Esophagus (tissue), 2 donors: ENCODE data around the gene LGI4. TPM values are rescaled to one million over a fixed set of nuclear protein-coding genes. Genes with fewer than 3 reads are reported as not detected.
A peak's percentile ranks its signal among the peaks of the same experiment; 100 is the strongest.
"Not testable (repeated sequence)": the region's sequence is repeated elsewhere in the genome, so short reads cannot be mapped to it uniquely, and the experiment has no call there.

Experiments used
- H3K27ac ChIP-seq, 2 donors: one replicate each; pipeline ENCODE4 v1.5.1; 2013; ENCODE audit warnings: low read depth in 2 of 2, mild to moderate bottlenecking in 2 of 2, inconsistent platforms in 1 of 2, low read length in 1 of 2, moderate library complexity in 1 of 2
- H3K27me3 ChIP-seq, 2 donors: one replicate each; pipeline ENCODE4 v1.6.1; 2013; ENCODE audit warnings: low read length in 2 of 2, control low read depth in 1 of 2, mild to moderate bottlenecking in 1 of 2; ENCODE audit not compliant: insufficient read depth in 2 of 2, control insufficient read depth in 1 of 2
- H3K36me3 ChIP-seq, 2 donors: one replicate each; pipeline ENCODE4 v1.6.1; 2013; ENCODE audit warnings: low read length in 1 of 2; ENCODE audit not compliant: control insufficient read depth in 2 of 2, insufficient read depth in 2 of 2
- H3K4me1 ChIP-seq, 2 donors: one replicate each; pipeline ENCODE4 v1.6.1; 2013; ENCODE audit warnings: low read length in 1 of 2; ENCODE audit not compliant: control insufficient read depth in 2 of 2, insufficient read depth in 2 of 2
- H3K4me3 ChIP-seq, 2 donors: one replicate each; pipeline ENCODE4 v1.5.1; 2013; ENCODE audit warnings: low read length in 2 of 2, mild to moderate bottlenecking in 2 of 2, low read depth in 1 of 2, moderate library complexity in 1 of 2
- H3K9me3 ChIP-seq, 2 donors: one replicate each; pipeline ENCODE4 v1.6.1; 2013; ENCODE audit warnings: mild to moderate bottlenecking in 2 of 2, low read depth in 1 of 2, low read length in 1 of 2, moderate library complexity in 1 of 2; ENCODE audit not compliant: control insufficient read depth in 2 of 2, insufficient read depth in 1 of 2
- WGBS, 2 donors: extraction: QIAGEN DNeasy Blood & Tissue Kit; methylation state at CpG; one replicate each; pipeline ENCODE4 v1.1.7; 2013; 5-methylcytosine and 5-hydroxymethylcytosine counted together
- polyA plus RNA-seq, 2 donors: library from polyadenylated mRNA; stranded (reverse); fragments of 200-250 nt; gene quantifications; one replicate each; pipeline ENCODE4 v1.2.3, GENCODE V29; 2013
- donor health status: healthy with polysubstance abuse.
- donor health status: Bipolar disorder and iron deficiency.

The LGI4 gene
- polyA plus RNA-seq, 2 donors = 6.5 to 10.0 TPM

DNA sequence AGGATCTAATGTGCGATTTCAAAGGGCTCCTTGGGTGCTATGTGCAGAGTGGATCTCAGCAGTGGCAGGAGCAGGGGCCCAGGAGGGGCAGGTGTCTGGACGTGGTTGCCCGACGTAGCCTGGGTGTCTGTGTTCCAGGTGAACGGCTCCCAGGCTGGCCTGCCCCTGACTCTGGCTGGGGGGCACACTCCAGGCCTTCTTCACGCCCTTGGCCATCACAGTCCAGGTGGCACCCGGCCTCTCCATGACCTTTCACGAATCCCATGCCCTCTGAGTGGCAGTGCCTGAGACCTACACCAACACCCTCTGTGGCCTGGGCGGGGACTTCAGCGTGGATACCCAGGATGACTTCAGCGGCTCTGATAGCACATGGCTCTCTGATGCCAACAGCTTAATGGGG lies 30.5 kb downstream of the LGI4 start:
- no peaks in the 10 kb centered on the region for H3K27me3 ChIP-seq
- peaks cover 0 to 2% of the 10 kb centered on the region in 2 donors for H3K9me3 ChIP-seq
- no peak overlapping the region for H3K27ac ChIP-seq
- WGBS, 2 donors = 87 to 88% methylated on average over 11 of the region's 11 CpGs
- peaks cover 0 to 10% of the 10 kb centered on the region in 2 donors for H3K4me1 ChIP-seq
- no peak overlapping the region for H3K4me3 ChIP-seq
- H3K36me3 ChIP-seq = no peaks in the 10 kb centered on the region

GRCh38 chr19:35103614-35104013 lies 31.2 kb downstream of the LGI4 start:
- H3K27me3 ChIP-seq, H3K27ac ChIP-seq, H3K4me3 ChIP-seq, H3K36me3 ChIP-seq, H3K9me3 ChIP-seq: not testable (repeated sequence)
- H3K4me1 ChIP-seq = peaks cover under 1 to 12% of the 10 kb centered on the region in 2 donors
- WGBS, 2 donors = 78% methylated on average over 10 of the region's 10 CpGs

GRCh38 chr19:35101949-35102348 lies 32.9 kb downstream of the LGI4 start:
- H3K27ac ChIP-seq, H3K9me3 ChIP-seq, H3K27me3 ChIP-seq, H3K36me3 ChIP-seq, H3K4me3 ChIP-seq: not testable (repeated sequence)
- H3K4me1 ChIP-seq = peaks cover 3 to 11% of the 10 kb centered on the region in 2 donors
- WGBS, 2 donors = 85 to 88% methylated on average over 10 of the region's 10 CpGs

- Histone ChIP-seq H3K27me3 (no peaks in the 10 kb centered on the region), H3K36me3 (no peaks in the 10 kb centered on the region), H3K4me1 (peaks cover 3 to 15% of the 10 kb centered on the region in 2 donors), H3K9me3 (peaks cover 0 to 2% of the 10 kb centered on the region in 2 donors), H3K4me3 (no peak overlapping the region), H3K27ac (no peak overlapping the region)
- 80% methylated on average over 16 of the region's 16 CpGs for WGBS, 2 donors
Measured at GRCh38 chr19:35100588-35101533, 34.0 kb downstream of the LGI4 start.

DNA sequence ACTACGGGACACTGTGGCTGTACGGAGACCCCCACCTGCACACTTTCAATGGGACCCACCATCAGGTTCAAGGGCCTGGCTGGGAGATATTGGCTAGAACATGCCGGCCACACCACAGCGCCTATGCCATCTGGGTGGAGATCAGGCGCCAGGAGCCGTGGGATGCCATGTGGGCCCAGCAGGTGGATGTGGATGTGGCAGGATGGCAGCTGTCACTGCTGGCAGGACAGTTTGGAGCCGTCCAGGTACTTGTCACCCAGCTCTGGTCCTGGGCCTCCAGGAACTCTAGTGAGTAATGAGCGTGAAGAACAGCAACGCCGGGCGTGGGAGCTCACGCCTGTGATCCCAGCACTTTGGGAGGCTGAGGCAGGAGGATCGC lies 35.0 kb downstream of the LGI4 start:
- WGBS, 2 donors = 94 to 96% methylated on average over 13 of the region's 13 CpGs
- no peak overlapping the region for H3K27ac ChIP-seq

DNA sequence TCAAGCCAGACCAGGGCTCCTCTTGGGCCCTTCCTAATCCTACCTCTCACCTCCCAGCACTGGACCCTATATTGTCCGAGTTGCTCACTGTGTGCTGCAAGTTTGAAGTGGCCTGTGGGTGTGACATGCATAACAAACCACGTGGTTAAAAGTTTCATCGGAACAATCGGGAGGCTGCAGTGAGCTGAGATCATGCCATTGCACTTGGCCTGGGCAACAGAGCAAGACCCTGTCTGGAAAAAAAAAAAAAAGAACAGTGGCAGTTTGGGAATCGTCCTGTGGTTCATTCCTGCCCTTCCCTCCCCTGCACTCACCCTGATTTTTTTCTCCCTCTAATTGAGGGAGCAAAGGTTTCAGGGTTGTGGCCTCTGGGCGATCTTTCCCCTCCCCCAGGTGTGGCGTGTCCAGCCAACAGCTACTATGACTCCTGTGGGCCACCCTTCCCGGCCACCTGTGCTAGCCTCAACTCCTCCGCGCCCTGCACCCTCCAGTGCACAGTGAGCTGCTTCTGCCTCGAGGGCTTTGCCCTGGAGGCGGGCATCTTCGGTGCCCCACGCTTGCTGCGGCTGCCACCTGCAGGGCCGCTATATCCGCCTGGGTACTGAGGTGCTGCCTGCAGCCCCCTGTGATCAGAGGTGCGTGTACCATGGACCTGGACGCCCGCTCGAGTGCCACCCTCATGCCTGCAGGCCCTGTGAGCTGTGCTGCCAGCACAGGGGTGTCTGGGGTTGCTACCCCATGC lies 35.5 kb downstream of the LGI4 start:
- 82% methylated on average over 21 of the region's 21 CpGs for WGBS, 2 donors
- no peaks in the 10 kb centered on the region for H3K27me3 ChIP-seq
- H3K36me3 ChIP-seq = no peaks in the 10 kb centered on the region
- H3K9me3 ChIP-seq = no peaks in the 10 kb centered on the region
- H3K27ac ChIP-seq = no peak overlapping the region
- peaks cover 3 to 16% of the 10 kb centered on the region in 2 donors for H3K4me1 ChIP-seq
- H3K4me3 ChIP-seq = no peak overlapping the region

More for the DNA sequence above, 35.0 kb downstream of the LGI4 start:
- Histone ChIP-seq H3K27me3 (no peaks in the 10 kb centered on the region), H3K9me3 (no peaks in the 10 kb centered on the region), H3K36me3 (no peaks in the 10 kb centered on the region), H3K4me1 (peaks cover 3 to 16% of the 10 kb centered on the region in 2 donors), H3K4me3 (no peak overlapping the region)

- no peaks in the 10 kb centered on the region for H3K27me3 ChIP-seq
- H3K27ac ChIP-seq = peak overlapping the region; percentile 57 to 60
- H3K9me3 ChIP-seq = no peaks in the 10 kb centered on the region
- WGBS, 2 donors = 50 to 51% methylated on average over 23 to 29 of the region's 29 CpGs
- no peak overlapping the region for H3K4me3 ChIP-seq
- H3K4me1 ChIP-seq = peaks cover 3 to 20% of the 10 kb centered on the region in 2 donors
- no peaks in the 10 kb centered on the region for H3K36me3 ChIP-seq
Measured at GRCh38 chr19:35098413-35099049, 36.3 kb downstream of the LGI4 start.

- 45 to 62% methylated on average over 8 of the region's 8 CpGs for WGBS, 2 donors
- no peaks in the 10 kb centered on the region for H3K9me3 ChIP-seq
- peak overlapping the region; percentile 69 to 70 for H3K27ac ChIP-seq
- peaks cover 4 to 23% of the 10 kb centered on the region in 2 donors for H3K4me1 ChIP-seq
- no peaks in the 10 kb centered on the region for H3K27me3 ChIP-seq
- no peaks in the 10 kb centered on the region for H3K36me3 ChIP-seq
- no peak overlapping the region for H3K4me3 ChIP-seq
Measured at GRCh38 chr19:35095667-35096368, 39.0 kb downstream of the LGI4 start.

DNA sequence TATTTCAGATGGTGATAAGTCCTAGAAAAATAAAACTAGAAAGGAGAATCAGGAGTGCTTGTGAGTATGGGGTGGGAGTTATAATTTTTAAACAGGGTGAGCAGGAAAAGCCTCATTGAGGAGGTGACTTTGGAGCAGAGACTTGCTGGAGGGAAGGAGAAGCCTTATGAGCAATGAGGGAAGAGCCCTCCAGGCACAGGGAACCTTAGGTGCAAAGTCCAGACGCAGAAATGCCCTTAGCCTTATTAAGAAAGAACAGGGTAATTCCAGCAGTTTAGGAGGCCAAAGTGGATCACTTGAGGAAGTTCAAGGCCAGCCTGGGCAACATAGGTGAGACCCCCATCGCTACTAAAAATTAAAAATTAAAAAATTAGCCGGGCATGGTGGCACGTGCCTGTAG lies 40.2 kb downstream of the LGI4 start:
- WGBS, 2 donors = 83 to 86% methylated on average over 4 of the region's 4 CpGs
- no peaks in the 10 kb centered on the region for H3K36me3 ChIP-seq
- peaks cover 6 to 23% of the 10 kb centered on the region in 2 donors for H3K4me1 ChIP-seq
- no peak overlapping the region for H3K4me3 ChIP-seq
- H3K9me3 ChIP-seq = no peaks in the 10 kb centered on the region
- no peaks in the 10 kb centered on the region for H3K27me3 ChIP-seq
- no peak overlapping the region for H3K27ac ChIP-seq
